Sigmoid colon (tissue), 7 donors: ENCODE results near the gene NHS. TPM values are rescaled to one million over a fixed set of nuclear protein-coding genes. Genes with fewer than 3 reads are reported as not detected.

Experiments used
- DNase-seq: peaks from one replicate; pipeline ENCODE4 v3.0.0-alpha.2; 2019
- H3K27ac ChIP-seq, 4 donors: fragments of 200-600 bp; sonication (generic); one replicate each; pipeline ENCODE4 v1.5.1; 2016 to 2019; ENCODE audit warnings: mild to moderate bottlenecking in 1 of 4
- H3K27me3 ChIP-seq, 3 donors: fragments of 200-600 bp; sonication (generic); one replicate each; pipeline ENCODE4 v1.5.1; 2019; ENCODE audit warnings: mild to moderate bottlenecking in 1 of 3
- H3K36me3 ChIP-seq, 4 donors: fragments of 200-600 bp; sonication (generic); one replicate each; pipeline ENCODE4 v1.5.1; 2016 to 2019
- H3K4me1 ChIP-seq, 4 donors: fragments of 200-600 bp; sonication (generic); one replicate each; pipeline ENCODE4 v1.5.1; 2017 to 2019
- H3K4me3 ChIP-seq, 4 donors: fragments of 200-600 bp; sonication (generic); one replicate each; pipeline ENCODE4 v1.5.1; 2017 to 2019; ENCODE audit warnings: mild to moderate bottlenecking in 2 of 4, moderate library complexity in 1 of 4
- H3K9me3 ChIP-seq, 4 donors: fragments of 200-600 bp in 3 of 4; sonication (generic) in 3 of 4; one replicate each; pipeline versions ENCODE4 v1.5.1 to v1.6.1; 2013 to 2019
- EP300 ChIP-seq, 4 donors: sonication (generic); formaldehyde crosslinking; IDR thresholded peaks; one replicate each; pipeline ENCODE4 v1.6.1; 2017; ENCODE audit warnings: antibody characterized with exemption in 4 of 4
- POLR2A ChIP-seq, 2 donors: fragments of 450-650 bp; IDR thresholded peaks; one replicate each; pipeline ENCODE4 v1.6.1; 2016; ENCODE audit warnings: antibody characterized with exemption in 2 of 2, mild to moderate bottlenecking in 2 of 2, moderate library complexity in 2 of 2
- POLR2AphosphoS5 ChIP-seq, 4 donors: sonication (generic); formaldehyde crosslinking; IDR thresholded peaks; one replicate each; pipeline ENCODE4 v1.6.1; 2017; ENCODE audit warnings: antibody characterized with exemption in 4 of 4
- WGBS, 2 donors: extraction: QIAGEN DNeasy Blood & Tissue Kit; methylation state at CpG; one replicate each; pipeline ENCODE4 v1.1.7; 2013; 5-methylcytosine and 5-hydroxymethylcytosine counted together
- intact Hi-C: fragments of 100-400 bp; cut with DNase I; formaldehyde crosslinking; loops from one replicate; pipeline ENCODE4 v1.15.1; 2023
- polyA plus RNA-seq, 3 donors: library from polyadenylated mRNA; stranded (reverse); fragments of 200-250 nt; gene quantifications; one replicate each; pipeline ENCODE4 v1.2.3, GENCODE V29; 2013
- total RNA-seq, 4 donors: library from RNA; depleted of rRNA; stranded (reverse); fragments of >200 nt; gene quantifications; one replicate each; pipeline ENCODE4 v1.1.0, GENCODE V29; 2016
- TF ChIP-seq, protein P1 (sequence below), 4 experiments: fragments of 450-650 bp in 3 of 4; fragments of 200-600 bp in 1 of 4; IDR thresholded peaks; one replicate each; pipeline ENCODE4 v1.5.1; 2016 to 2019; ENCODE audit warnings: antibody characterized with exemption in 4 of 4, mild to moderate bottlenecking in 3 of 4, moderate library complexity in 2 of 4
- donor health status: healthy with polysubstance abuse.
- donor health status: Bipolar disorder and iron deficiency.
- donor health status: healthy.

The NHS gene
- total and polyA plus RNA-seq, 7 donors = under 0.01 to 22.7 (median 9.3) TPM

DNA sequence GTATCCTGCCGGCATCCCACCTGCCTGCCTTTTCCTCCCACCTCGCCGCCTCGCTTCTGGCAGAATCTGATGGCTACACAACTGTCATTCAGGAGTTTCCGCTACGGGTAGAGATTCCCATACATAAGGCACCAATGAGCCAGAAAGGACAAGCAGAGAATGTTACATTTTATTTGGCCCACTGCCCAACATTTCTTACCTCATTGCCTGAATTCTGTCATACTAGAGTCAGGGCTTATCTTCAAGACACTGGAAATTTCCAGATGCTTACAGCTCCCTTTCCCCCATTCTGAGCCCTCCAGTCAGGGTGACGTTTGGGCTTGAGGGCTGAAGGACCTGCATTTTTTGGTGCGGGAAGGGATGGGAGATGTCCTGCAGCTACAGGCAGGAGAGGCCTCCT, 113.0 kb downstream of the NHS start:
- Histone ChIP-seq H3K4me1 (no peaks in the 10 kb centered on the region), H3K4me3 (no peak overlapping the region), H3K36me3 (no peaks in the 10 kb centered on the region), H3K27me3 (no peaks in the 10 kb centered on the region), H3K27ac (no peak overlapping the region), H3K9me3 (peaks cover 0 to 3% (median 0%) of the 10 kb centered on the region in 4 donors)
- TF ChIP-seq, protein P1, sequence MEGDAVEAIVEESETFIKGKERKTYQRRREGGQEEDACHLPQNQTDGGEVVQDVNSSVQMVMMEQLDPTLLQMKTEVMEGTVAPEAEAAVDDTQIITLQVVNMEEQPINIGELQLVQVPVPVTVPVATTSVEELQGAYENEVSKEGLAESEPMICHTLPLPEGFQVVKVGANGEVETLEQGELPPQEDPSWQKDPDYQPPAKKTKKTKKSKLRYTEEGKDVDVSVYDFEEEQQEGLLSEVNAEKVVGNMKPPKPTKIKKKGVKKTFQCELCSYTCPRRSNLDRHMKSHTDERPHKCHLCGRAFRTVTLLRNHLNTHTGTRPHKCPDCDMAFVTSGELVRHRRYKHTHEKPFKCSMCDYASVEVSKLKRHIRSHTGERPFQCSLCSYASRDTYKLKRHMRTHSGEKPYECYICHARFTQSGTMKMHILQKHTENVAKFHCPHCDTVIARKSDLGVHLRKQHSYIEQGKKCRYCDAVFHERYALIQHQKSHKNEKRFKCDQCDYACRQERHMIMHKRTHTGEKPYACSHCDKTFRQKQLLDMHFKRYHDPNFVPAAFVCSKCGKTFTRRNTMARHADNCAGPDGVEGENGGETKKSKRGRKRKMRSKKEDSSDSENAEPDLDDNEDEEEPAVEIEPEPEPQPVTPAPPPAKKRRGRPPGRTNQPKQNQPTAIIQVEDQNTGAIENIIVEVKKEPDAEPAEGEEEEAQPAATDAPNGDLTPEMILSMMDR (IDR thresholded peaks at IDR 0.05) = no peak
- no peak for TF ChIP-seq EP300 (IDR thresholded peaks at IDR 0.05)
- no peak for TF ChIP-seq POLR2A (IDR thresholded peaks at IDR 0.05)
- no peak for TF ChIP-seq POLR2AphosphoS5 (IDR thresholded peaks at IDR 0.05)
- 94 to 95% methylated on average over 8 of the region's 8 CpGs for WGBS, 2 donors
- no peak for DNase-seq
- intact Hi-C loops = no loop called here

DNA sequence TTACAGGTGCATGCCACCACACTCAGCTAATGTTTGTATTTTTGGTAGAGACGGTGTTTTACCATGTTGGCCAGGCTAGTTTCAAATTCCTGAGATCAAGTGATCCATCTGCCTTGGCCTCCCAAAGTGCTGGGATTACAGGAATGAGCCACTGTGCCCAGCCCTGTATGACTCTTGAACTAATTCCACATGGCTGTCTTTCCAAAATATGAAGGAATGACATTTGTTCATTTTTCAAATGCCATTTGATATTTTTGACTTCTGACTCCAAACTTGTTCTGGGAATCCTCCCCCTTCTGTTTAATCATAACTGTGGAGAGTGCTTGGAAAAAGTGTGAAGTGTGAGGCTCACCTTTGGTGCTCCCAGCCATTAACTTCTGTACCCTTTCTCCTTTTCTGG, 119.2 kb downstream of the NHS start:
- intact Hi-C loops = no loop called here
- 86 to 91% methylated on average over 1 of the region's 1 CpG for WGBS, 2 donors

DNA sequence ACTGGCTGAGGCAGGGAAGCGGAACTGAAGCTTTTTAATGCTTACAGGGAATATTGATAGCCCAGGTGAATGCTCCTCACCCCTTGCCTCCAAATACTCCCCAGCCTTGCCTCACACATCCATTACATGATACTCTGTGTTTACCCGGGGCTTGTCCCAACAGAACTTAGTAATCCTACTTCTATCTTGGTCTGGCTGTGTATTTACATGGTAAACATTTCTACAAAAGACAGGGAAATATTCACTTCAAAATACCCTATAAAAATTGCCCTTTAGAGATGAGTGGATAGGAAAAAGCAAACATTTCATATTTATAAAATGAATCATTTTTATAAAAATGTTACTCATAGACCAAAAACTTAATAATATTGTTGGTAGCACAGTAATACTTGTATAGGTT, 120.1 kb downstream of the NHS start:
- Histone ChIP-seq H3K4me3 (no peak overlapping the region), H3K27me3 (no peaks in the 10 kb centered on the region), H3K36me3 (no peaks in the 10 kb centered on the region), H3K9me3 (peaks cover 0 to 3% (median 0%) of the 10 kb centered on the region in 4 donors), H3K4me1 (no peaks in the 10 kb centered on the region), H3K27ac (no peak overlapping the region)
- 62 to 91% methylated on average over 2 of the region's 2 CpGs for WGBS, 2 donors
- no peak for DNase-seq
- TF ChIP-seq, protein P1 (IDR thresholded peaks at IDR 0.05) = no peak
- TF ChIP-seq POLR2A (IDR thresholded peaks at IDR 0.05) = no peak
- no peak for TF ChIP-seq POLR2AphosphoS5 (IDR thresholded peaks at IDR 0.05)
- intact Hi-C loops = no loop called here

More for the DNA sequence above, 119.2 kb downstream of the NHS start:
- Histone ChIP-seq H3K27ac (no peak overlapping the region), H3K4me1 (no peaks in the 10 kb centered on the region), H3K9me3 (peaks cover 0 to 3% (median 0%) of the 10 kb centered on the region in 4 donors), H3K36me3 (no peaks in the 10 kb centered on the region), H3K27me3 (no peaks in the 10 kb centered on the region), H3K4me3 (no peak overlapping the region)
- TF ChIP-seq, protein P1 (IDR thresholded peaks at IDR 0.05) = no peak
- TF ChIP-seq POLR2AphosphoS5 (IDR thresholded peaks at IDR 0.05) (no peak), POLR2A (IDR thresholded peaks at IDR 0.05) (no peak), EP300 (IDR thresholded peaks at IDR 0.05) (no peak)
- DNase-seq = no peak

DNA sequence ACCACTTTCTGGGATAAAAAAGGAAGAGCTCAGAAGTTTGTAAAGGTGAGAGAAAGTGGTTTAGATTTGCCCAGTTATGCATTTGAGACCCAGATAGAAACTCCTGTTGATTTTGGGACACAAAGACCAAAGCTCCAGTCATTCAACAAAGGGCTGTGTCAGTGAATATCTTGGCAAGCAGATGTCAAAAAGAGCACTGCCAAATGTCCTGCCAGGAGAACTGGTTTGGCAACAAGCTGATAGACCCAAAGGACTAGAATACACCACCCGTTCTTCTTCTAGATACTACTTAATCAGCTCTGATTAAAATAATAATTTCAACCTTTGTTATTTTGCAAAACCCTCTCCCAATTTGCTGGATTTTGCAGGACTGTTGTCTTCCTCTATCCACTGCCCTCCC, 121.4 kb downstream of the NHS start:
- H3K27me3 ChIP-seq = no peaks in the 10 kb centered on the region
- DNase-seq = no peak
- H3K4me1 ChIP-seq = no peaks in the 10 kb centered on the region
- no peaks in the 10 kb centered on the region for H3K36me3 ChIP-seq
- 21 to 61% methylated on average over 1 of the region's 1 CpG for WGBS, 2 donors
- TF ChIP-seq POLR2A (IDR thresholded peaks at IDR 0.05) = no peak
- TF ChIP-seq, protein P1 (IDR thresholded peaks at IDR 0.05) = no peak
- TF ChIP-seq POLR2AphosphoS5 (IDR thresholded peaks at IDR 0.05) = no peak
- no peak for TF ChIP-seq EP300 (IDR thresholded peaks at IDR 0.05)
- H3K9me3 ChIP-seq = peaks cover 0 to 3% (median 0%) of the 10 kb centered on the region in 4 donors
- H3K27ac ChIP-seq = no peak overlapping the region
- H3K4me3 ChIP-seq = no peak overlapping the region
- intact Hi-C loops = no loop called here

DNA sequence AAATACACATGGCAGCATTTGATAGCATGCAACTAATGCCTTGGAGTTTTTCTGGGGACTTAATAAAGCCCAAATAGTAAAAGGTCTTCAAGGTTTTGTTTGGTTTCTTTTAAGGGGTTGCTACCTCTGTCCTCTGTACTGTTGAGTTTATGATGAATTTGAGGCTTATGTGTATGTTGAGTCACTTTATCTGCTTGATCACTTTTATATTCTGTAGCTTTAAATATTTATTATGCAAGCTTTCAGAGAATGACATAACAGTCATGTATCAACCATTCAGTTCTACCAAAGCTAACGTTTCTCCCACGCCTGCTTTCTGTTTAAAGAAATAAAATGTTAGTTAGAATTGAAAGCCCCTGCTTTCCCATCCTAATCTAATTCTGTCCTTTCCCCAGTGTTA, 122.2 kb downstream of the NHS start:
- WGBS, 2 donors = 29 to 38% methylated on average over 2 of the region's 2 CpGs
- intact Hi-C loops = no loop called here
- TF ChIP-seq EP300 (IDR thresholded peaks at IDR 0.05) (no peak), POLR2AphosphoS5 (IDR thresholded peaks at IDR 0.05) (no peak), POLR2A (IDR thresholded peaks at IDR 0.05) (no peak)
- TF ChIP-seq, protein P1 (IDR thresholded peaks at IDR 0.05) = no peak

More for the DNA sequence above, 122.2 kb downstream of the NHS start:
- no peak for DNase-seq
- Histone ChIP-seq H3K4me1 (no peaks in the 10 kb centered on the region), H3K4me3 (no peak overlapping the region), H3K36me3 (no peaks in the 10 kb centered on the region), H3K27me3 (no peaks in the 10 kb centered on the region), H3K27ac (no peak overlapping the region), H3K9me3 (peaks cover 0 to 2% (median 0%) of the 10 kb centered on the region in 4 donors)
